ENCODE data around the gene RBBP8.

DNA sequence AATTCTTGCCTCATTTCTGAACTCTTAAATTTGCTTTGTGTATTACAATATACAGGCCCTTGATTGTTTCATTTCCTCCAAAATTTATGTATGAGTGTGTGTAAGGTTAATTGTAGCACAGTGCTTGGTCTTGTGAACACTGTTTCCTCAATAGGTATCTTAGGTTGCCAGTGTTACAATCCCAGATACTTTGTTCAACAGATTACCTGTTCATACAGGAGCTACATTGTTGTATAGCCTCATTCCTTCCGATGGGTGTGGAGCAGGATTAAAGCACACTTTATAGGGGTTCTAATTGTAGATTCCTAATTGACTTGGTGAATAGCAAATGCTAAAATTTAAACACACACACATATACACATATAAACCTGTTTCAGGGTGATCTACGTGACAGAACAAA is 10.7 kb downstream of the RBBP8 start:
- TF ChIP-seq ZNF565 (CRISPR knock-in tag; conservative IDR thresholded peaks at IDR 0.05; ENCODE audit: low read depth) (no peak), PPARA (CRISPR knock-in tag; IDR thresholded peaks at IDR 0.05; ENCODE audit: borderline replicate concordance) (no peak), TOX (CRISPR knock-in tag; IDR thresholded peaks at IDR 0.05; ENCODE audit: borderline replicate concordance) (no peak), ZNF70 (CRISPR knock-in tag; IDR thresholded peaks at IDR 0.05) (no peak), ZFP3 (CRISPR knock-in tag; IDR thresholded peaks at IDR 0.05) (no peak), RARB (CRISPR knock-in tag; IDR thresholded peaks at IDR 0.05) (no peak), ISL1 (CRISPR knock-in tag; IDR thresholded peaks at IDR 0.05) (no peak), SNAI2 (CRISPR knock-in tag; IDR thresholded peaks at IDR 0.05) (no peak), ZNF8 (CRISPR knock-in tag; IDR thresholded peaks at IDR 0.05) (no peak), GLIS3 (CRISPR knock-in tag; IDR thresholded peaks at IDR 0.05) (no peak), ZFP30 (CRISPR knock-in tag; IDR thresholded peaks at IDR 0.05) (no peak), ARNTL (CRISPR knock-in tag; IDR thresholded peaks at IDR 0.05; ENCODE audit: borderline replicate concordance, low read depth) (no peak), CSDC2 (CRISPR knock-in tag; IDR thresholded peaks at IDR 0.05) (no peak)
- TF ChIP-seq, protein P1, sequence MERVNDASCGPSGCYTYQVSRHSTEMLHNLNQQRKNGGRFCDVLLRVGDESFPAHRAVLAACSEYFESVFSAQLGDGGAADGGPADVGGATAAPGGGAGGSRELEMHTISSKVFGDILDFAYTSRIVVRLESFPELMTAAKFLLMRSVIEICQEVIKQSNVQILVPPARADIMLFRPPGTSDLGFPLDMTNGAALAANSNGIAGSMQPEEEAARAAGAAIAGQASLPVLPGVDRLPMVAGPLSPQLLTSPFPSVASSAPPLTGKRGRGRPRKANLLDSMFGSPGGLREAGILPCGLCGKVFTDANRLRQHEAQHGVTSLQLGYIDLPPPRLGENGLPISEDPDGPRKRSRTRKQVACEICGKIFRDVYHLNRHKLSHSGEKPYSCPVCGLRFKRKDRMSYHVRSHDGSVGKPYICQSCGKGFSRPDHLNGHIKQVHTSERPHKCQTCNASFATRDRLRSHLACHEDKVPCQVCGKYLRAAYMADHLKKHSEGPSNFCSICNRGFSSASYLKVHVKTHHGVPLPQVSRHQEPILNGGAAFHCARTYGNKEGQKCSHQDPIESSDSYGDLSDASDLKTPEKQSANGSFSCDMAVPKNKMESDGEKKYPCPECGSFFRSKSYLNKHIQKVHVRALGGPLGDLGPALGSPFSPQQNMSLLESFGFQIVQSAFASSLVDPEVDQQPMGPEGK (CRISPR knock-in tag; IDR thresholded peaks at IDR 0.05; ENCODE audit: borderline replicate concordance): no peak

All from SK-N-SH treated with all-trans-retinoic acid at 6 μM for 48 hours (cell line).